Neural crest cell (in vitro differentiated cells): ENCODE data around the gene OR10H1. TPM values are rescaled to one million over a fixed set of nuclear protein-coding genes. Genes with fewer than 3 reads are reported as not detected.

Experiments
- DNase-seq: peaks from one replicate; pipeline ENCODE4 v3.0.0; 2021; ENCODE audit warnings: low read depth, mixed read lengths, low spot score
- H3K27ac Mint-ChIP-seq: one replicate; pipeline ENCODE4 v1.8.0; 2021; ENCODE audit warnings: mild to moderate bottlenecking, mixed read lengths; ENCODE audit not compliant: unreplicated experiment
- H3K27me3 Mint-ChIP-seq: 2 replicates; pipeline ENCODE4 v1.8.0; 2021; ENCODE audit warnings: low read depth, mild to moderate bottlenecking, mixed read lengths
- H3K36me3 Mint-ChIP-seq: 2 replicates; pipeline ENCODE4 v1.8.0; 2021; ENCODE audit warnings: low read depth, mild to moderate bottlenecking, mixed read lengths
- H3K4me1 Mint-ChIP-seq: 2 replicates; pipeline ENCODE4 v1.8.0; 2021; ENCODE audit warnings: mixed read lengths
- H3K4me3 Mint-ChIP-seq: one replicate; pipeline ENCODE4 v1.8.0; 2021; ENCODE audit warnings: mild to moderate bottlenecking, mixed read lengths
- H3K9me3 Mint-ChIP-seq: 2 replicates; pipeline ENCODE4 v1.8.0; 2021; ENCODE audit warnings: mixed read lengths
- CTCF ChIP-seq: fragments of 200-600 bp; sonication (generic); conservative IDR thresholded peaks from 2 replicates; pipeline ENCODE4 v1.5.0; 2021; ENCODE audit warnings: antibody characterized with exemption, mild to moderate bottlenecking
- long read RNA-seq: library from polyadenylated mRNA; unstranded; transcript quantifications from one replicate; pipeline ENCODE4 v2.0.0, GENCODE V29; 2020
- total RNA-seq: library from RNA; stranded (reverse); gene quantifications from 2 replicates; pipeline ENCODE4 v1.2.1, GENCODE V29; 2021

The OR10H1 gene
- not detected in 2 replicates for total RNA-seq
- long read RNA-seq: 0 reads

- H3K4me3 Mint-ChIP-seq: no peak within 1 kb of the TSS
- no peak within 1 kb of the TSS for H3K27ac Mint-ChIP-seq
- TF ChIP-seq CTCF: no peak
- peaks cover 9% of the 10 kb centered on the region for H3K36me3 Mint-ChIP-seq
- no peak for DNase-seq
- H3K27me3 Mint-ChIP-seq: no peaks in the 10 kb centered on the region
- peaks cover 18% of the 10 kb centered on the region for H3K9me3 Mint-ChIP-seq
- no peaks in the 10 kb centered on the region for H3K4me1 Mint-ChIP-seq
Observed at GRCh38 chr19:15815306-15815705, at the start of gene OR10H1. TSS of gene OR10H1 (minus strand) at chr19:15815664. CDS start at chr19:15808037, 7,627 bp downstream.

- no peaks in the 10 kb centered on the region for H3K27me3 Mint-ChIP-seq
- no peak for DNase-seq
- no peak overlapping the region for H3K27ac Mint-ChIP-seq
- no peak for TF ChIP-seq CTCF
- H3K4me1 Mint-ChIP-seq: no peaks in the 10 kb centered on the region
- H3K36me3 Mint-ChIP-seq: peaks cover 6% of the 10 kb centered on the region
- H3K4me3 Mint-ChIP-seq: no peak overlapping the region
- peaks cover 11% of the 10 kb centered on the region for H3K9me3 Mint-ChIP-seq
Observed at GRCh38 chr19:15864824-15865223, 49.4 kb upstream of the OR10H1 start.

GRCh38 chr19:15863272-15863671, 47.8 kb upstream of the OR10H1 start:
- TF ChIP-seq CTCF: no peak
- H3K4me1 Mint-ChIP-seq: no peaks in the 10 kb centered on the region
- peaks cover 6% of the 10 kb centered on the region for H3K9me3 Mint-ChIP-seq
- no peaks in the 10 kb centered on the region for H3K27me3 Mint-ChIP-seq
- H3K27ac Mint-ChIP-seq: no peak overlapping the region
- no peak overlapping the region for H3K4me3 Mint-ChIP-seq
- DNase-seq: no peak
- no peaks in the 10 kb centered on the region for H3K36me3 Mint-ChIP-seq

GRCh38 chr19:15862444-15862843, 47.0 kb upstream of the OR10H1 start:
- H3K27me3 Mint-ChIP-seq: no peaks in the 10 kb centered on the region
- no peak for TF ChIP-seq CTCF
- H3K4me3 Mint-ChIP-seq: no peak overlapping the region
- no peak overlapping the region for H3K27ac Mint-ChIP-seq
- no peaks in the 10 kb centered on the region for H3K36me3 Mint-ChIP-seq
- H3K9me3 Mint-ChIP-seq: peaks cover 6% of the 10 kb centered on the region
- H3K4me1 Mint-ChIP-seq: no peaks in the 10 kb centered on the region
- no peak for DNase-seq

- TF ChIP-seq CTCF: no peak
- H3K27ac Mint-ChIP-seq: no peak overlapping the region
- H3K4me1 Mint-ChIP-seq: no peaks in the 10 kb centered on the region
- H3K4me3 Mint-ChIP-seq: no peak overlapping the region
- no peak for DNase-seq
- H3K36me3 Mint-ChIP-seq: no peaks in the 10 kb centered on the region
- no peaks in the 10 kb centered on the region for H3K27me3 Mint-ChIP-seq
- peaks cover 9% of the 10 kb centered on the region for H3K9me3 Mint-ChIP-seq
Observed at GRCh38 chr19:15860522-15860921, 45.1 kb upstream of the OR10H1 start.

- H3K4me1 Mint-ChIP-seq: no peaks in the 10 kb centered on the region
- no peaks in the 10 kb centered on the region for H3K27me3 Mint-ChIP-seq
- H3K27ac Mint-ChIP-seq: no peak overlapping the region
- H3K4me3 Mint-ChIP-seq: no peak overlapping the region
- DNase-seq: no peak
- no peak for TF ChIP-seq CTCF
- no peaks in the 10 kb centered on the region for H3K36me3 Mint-ChIP-seq
- H3K9me3 Mint-ChIP-seq: peaks cover 12% of the 10 kb centered on the region
Observed at GRCh38 chr19:15859187-15859586, 43.7 kb upstream of the OR10H1 start.
